Activated CD4-positive, alpha-beta T cell treated with anti-CD3 and anti-CD28 coated beads for 4 hours (primary cell): Measurements from ENCODE around the gene FOXA2.

Experiments used
- DNase-seq, 2 donors: peaks; one replicate each; pipeline ENCODE4 v3.0.0-alpha.2; 2020

Gene FOXA2

DNA sequence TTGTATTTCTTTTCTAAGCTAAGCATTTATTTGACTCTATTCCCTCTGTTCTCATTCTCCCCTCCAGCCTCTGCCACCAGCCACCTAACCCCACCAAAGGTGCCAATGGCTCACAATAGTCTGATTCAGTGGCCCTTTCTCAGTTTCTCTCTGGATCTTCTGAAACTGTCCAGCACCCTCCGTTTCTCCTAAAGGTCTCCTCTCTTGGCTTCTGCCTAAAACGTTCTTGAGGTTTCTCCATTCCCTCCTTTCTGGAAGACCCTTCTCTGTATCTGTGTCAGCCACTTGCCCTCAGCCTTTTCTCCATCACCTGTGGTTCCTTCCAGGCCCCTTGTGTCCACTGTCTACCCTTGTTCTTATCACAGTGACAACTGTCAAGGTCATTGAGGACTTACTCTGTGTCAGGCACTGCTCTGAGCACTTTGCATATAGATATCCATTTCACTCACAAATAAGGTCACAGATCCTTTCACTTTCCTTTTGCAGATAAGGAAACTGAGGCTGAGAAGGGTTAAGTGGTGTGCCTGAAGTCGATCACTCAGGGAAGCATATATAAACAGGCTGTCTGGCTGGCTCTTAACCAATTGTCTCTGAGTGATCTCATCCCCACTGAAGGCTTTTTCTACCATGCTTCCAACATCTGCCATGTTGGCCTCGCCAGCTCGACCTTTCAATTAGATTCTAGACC is 48.1 kb downstream of the FOXA2 start:
- no peak for DNase-seq

DNA sequence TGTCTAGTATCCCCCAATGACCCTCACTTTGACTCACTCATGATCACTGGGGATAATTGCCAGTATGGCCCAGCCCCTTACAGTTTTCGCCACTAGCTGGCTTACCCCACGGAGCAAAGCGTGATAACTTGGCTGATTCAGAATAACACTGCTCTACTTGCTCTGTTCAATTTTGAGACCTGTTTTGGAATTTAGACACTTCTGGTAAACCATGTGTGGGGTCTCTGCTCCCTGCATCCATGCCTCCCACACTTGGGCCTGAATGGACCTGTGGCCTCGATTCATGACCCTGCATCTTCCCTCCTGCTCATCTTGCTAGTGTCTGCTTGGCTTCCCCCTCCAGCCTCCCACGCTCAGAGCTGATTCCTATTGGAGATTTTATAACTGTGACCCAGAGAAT is 48.9 kb downstream of the FOXA2 start:
- DNase-seq, result no peak

DNA sequence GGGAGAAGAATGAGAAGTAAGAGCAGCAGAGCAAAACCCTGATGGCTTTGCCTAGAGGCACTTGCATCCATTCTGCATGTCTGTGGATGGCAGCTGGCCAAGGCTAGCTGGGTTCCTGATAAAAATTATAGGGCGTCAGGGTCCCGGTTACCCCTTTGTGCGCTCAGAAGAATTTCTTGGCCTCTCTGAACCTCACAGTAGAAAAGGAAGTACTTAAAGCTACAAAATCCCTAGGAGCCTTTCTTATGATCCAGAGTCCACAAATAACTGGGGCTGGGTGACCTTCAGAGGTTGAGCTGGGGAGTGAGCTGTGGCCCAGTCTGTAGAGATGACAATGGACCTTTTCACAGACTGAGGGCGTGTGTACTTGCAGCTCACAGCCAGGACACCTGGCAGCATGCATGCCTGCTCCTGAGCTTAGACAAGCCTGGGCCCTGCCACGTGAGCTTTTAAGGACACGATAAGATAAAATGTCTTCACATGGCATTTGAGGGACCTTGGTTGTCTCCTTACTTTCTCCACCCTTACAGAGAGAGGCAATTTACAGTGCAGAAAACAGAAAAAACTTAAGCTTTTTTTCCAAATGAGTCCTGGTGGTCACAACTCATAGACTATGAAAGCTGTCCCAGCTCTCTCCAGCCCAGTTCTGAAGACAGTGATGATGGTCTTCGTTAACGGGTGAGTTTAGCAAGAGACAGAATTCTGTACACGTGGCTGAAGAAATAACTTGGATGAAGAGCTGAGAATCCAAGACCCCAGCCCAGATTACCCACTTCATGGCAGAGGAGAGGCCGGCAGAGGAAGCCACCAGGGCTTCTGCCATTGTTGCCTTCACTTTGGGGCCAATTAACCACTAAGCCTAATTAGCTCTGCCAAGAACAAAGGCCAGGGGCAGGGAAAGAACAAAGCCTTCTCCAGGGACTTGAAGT is 50.3 kb downstream of the FOXA2 start:
- no peak for DNase-seq

DNA sequence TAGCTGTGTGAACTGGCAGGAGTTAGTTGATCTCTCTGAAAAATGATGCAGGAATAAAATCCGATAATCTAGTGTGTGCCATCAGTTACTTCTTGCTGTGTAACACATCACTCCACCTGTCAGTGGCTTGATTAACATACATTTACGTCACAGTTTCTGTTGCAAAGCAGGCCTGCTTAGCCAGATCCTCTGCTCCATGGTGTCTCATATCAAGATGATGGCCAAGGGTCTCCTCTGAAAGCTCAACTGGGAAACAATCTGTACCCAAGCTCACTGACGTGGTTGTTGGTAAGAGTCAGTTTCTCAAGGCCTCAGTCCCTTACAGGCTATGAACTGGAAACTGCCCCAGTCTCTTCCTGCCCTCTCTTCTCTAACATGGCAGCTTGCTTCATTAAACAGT is 51.8 kb downstream of the FOXA2 start:
- no peak for DNase-seq

DNA sequence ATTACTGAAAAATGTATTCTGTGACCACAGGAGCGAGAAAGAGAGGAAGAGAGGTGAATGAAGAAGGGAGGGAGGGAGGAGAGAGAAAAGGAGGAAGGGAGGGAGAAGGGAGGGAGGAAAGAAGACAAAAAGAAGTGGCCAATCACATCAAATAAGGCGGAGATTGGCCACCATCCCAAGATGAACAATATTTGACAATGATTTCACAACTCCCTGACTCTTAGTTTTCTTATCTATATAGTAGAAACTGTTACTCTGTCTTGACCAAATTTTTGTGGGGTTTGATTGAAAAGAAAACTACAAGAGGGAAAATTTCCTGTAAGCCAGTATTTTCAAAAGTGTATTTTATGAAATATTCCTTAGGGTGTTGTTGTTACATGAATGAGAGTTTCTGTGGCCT is 52.6 kb downstream of the FOXA2 start:
- no peak for DNase-seq

DNA sequence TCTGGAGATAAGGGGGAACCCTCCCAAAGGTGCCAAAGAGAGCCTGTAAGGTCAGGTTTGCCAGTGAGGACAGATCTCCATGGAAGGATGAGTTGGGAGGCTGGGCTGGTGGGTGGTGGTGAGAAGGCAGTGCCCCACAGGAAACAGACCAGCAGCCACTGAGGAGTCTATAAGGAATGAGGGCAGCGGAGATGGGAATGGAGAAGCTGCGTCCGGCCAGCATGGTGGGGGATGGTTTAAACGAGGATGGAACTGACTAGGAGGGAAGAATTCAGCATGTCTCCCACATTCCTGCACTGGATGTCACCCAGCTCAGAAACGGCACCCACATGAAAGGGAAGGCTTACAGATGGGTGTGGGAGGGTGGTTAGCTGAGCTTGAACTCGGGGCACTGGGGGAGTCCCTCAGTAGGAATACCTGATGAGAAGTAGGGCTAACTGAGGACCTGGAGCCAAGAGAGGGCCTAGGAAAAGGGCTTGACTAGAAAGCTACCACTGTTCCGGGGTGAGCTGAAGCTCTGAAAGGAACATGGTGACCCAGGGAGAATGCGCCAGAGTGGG is 53.2 kb downstream of the FOXA2 start:
- DNase-seq, result no peak
